Occipital lobe (tissue), 2 donors: ENCODE results near the gene CRISP1. TPM values are rescaled to one million over a fixed set of nuclear protein-coding genes. Genes with fewer than 3 reads are reported as not detected.
"Not testable (repeated sequence)": the region's sequence is repeated elsewhere in the genome, so short reads cannot be mapped to it uniquely, and the experiment has no call there.

Experiments
- DNase-seq: peaks from one replicate; lab custom pipeline; 2025; lab: John Stamatoyannopoulos, UW
- total RNA-seq: library from RNA; depleted of rRNA; stranded (reverse); fragments of >200 nt; gene quantifications from one replicate; pipeline ENCODE4 v1.2.3, GENCODE V29; 2014

Gene CRISP1
- total RNA-seq, 1 donor from 2014 or later = not detected

- DNase-seq = no peak
Measured at GRCh38 chr6:49841424-49841823, 24.9 kb downstream of the CRISP1 start.

- DNase-seq = no peak
Measured at GRCh38 chr6:49839957-49840356, 26.4 kb downstream of the CRISP1 start.

- no peak for DNase-seq
Measured at GRCh38 chr6:49839162-49839561, 27.2 kb downstream of the CRISP1 start.

GRCh38 chr6:49835140-49835539 is 31.2 kb downstream of the CRISP1 start:
- DNase-seq = no peak

GRCh38 chr6:49833386-49833785 is 32.9 kb downstream of the CRISP1 start:
- no peak for DNase-seq

- no peak for DNase-seq
Measured at GRCh38 chr6:49826743-49827406, 39.5 kb downstream of the CRISP1 start.

GRCh38 chr6:49815166-49815565 is 51.2 kb downstream of the CRISP1 start:
- DNase-seq = no peak

- no peak for DNase-seq
Measured at GRCh38 chr6:49813248-49813647, 53.1 kb downstream of the CRISP1 start.

GRCh38 chr6:49806145-49806544 is 60.2 kb downstream of the CRISP1 start:
- DNase-seq = no peak

- DNase-seq = no peak
Measured at GRCh38 chr6:49805246-49805645, 61.1 kb downstream of the CRISP1 start.

GRCh38 chr6:49801525-49801924 is 64.8 kb downstream of the CRISP1 start:
- no peak for DNase-seq

- no peak for DNase-seq
Measured at GRCh38 chr6:49799090-49799489, 67.2 kb downstream of the CRISP1 start.

GRCh38 chr6:49796842-49797455 is 69.4 kb downstream of the CRISP1 start:
- DNase-seq = not testable (repeated sequence)

- DNase-seq = no peak
Measured at GRCh38 chr6:49790341-49790740, 76.0 kb downstream of the CRISP1 start.

- no peak for DNase-seq
Measured at GRCh38 chr6:49787176-49787575, 79.2 kb downstream of the CRISP1 start, which contains the start of gene PGK2. Gene PGK2, minus strand, starts transcription at chr6:49787285. Its CDS starts 98 bp downstream, at chr6:49787187.

GRCh38 chr6:49784272-49784671 is 82.1 kb downstream of the CRISP1 start:
- no peak for DNase-seq

Other genes with a start within 250 kb of the CRISP1 start
- not detected for gene RHAG, start 229.7 kb downstream of the CRISP1 start, total RNA-seq
- not detected for gene CRISP2, start 153.0 kb downstream of the CRISP1 start, total RNA-seq
- 0.16 TPM for gene CRISP3, start 122.1 kb downstream of the CRISP1 start, total RNA-seq
- gene PGK2, start 79.2 kb downstream of the CRISP1 start, total RNA-seq = not detected
- not detected for gene DEFB114, start 97.6 kb upstream of the CRISP1 start, total RNA-seq
- gene DEFB113, start 103.1 kb upstream of the CRISP1 start, total RNA-seq = not detected
- gene DEFB110, start 155.5 kb upstream of the CRISP1 start, total RNA-seq = not detected
- gene DEFB112, start 183.4 kb upstream of the CRISP1 start, total RNA-seq = not detected